Activated naive CD4-positive, alpha-beta T cell treated with anti-CD3 and anti-CD28 coated beads, Interleukin-2, amount 50 U/mL, for 16 hours (primary cell): ENCODE data around the gene HEXIM1.
"Not testable (repeated sequence)": the region's sequence is repeated elsewhere in the genome, so short reads cannot be mapped to it uniquely, and the experiment has no call there.

Source experiments
- DNase-seq: peaks from one replicate; pipeline ENCODE4 v3.0.0-alpha.2; 2020

HEXIM1 gene

DNA sequence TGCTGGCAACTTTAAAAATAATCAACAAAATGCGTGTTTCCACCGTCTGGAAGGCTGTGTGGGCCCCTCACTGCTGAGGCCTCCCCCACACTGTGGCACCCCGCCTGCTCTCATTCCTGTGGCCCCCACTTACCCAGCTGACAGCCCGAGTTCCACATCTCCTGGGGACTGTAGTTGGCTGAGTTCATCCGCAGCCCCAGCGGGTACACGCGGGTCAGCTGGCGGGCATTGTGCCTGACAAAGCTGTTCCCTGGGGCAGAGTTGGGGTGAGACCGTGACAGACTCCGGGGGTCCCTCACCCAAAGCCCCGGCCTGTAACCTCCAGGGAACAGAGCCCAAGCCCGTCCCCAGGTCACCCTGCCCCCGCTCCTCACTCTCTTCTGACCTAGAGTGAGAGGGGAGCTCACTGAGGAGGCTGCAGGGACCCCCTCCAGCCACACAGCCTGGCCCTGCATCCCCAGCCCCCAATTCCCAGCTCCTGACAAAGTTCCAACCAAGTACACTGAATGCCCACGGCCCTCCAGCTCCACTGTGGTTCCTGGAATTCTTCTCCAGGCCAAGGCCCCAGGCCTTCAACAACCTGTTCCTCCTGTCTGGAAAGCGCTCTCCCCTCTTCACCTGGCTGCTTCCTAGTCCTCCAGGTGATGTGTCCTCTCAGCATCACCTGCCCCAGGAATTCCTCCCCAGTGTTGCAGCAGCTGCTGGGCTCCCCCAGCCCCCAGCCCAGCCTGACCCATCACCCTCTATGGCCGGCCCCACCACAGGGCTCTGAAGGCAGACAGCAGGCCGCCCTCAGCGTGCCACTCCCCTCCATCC, 34.0 kb upstream of the HEXIM1 start:
- DNase-seq: no peak

DNA sequence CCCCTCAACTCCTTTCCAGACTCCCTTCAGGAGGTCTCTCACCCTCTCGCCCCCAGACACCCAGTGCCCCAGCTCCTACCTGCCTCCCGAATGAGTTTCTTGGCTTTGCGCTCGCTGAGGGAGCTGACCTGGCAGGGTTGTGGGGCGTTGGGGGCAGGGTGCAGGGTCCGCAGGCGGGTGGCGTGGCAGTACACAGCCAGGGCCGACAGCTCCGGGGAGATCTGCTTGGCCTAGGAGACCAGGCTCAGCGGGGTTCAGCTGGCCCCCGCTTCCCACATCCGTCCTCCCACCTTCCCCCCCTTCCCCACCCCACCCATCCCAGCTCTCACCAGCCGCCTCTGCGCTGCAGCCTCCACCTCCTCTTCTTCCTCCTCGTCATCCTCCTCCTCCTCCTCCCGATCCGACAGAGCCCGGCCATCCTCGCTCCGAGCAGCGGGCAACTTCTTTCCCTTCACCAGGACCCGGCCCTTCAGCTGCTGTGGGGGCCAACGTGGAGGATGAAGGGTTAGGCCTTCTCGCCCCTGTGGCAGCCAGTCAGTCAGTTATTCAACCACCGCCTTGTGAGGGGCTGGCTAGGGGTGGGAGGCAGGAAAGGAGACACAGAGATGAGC, 33.2 kb upstream of the HEXIM1 start:
- no peak for DNase-seq

GRCh38 chr17:45115871-45116270, 32.4 kb upstream of the HEXIM1 start:
- DNase-seq: no peak

- no peak for DNase-seq
Observed at GRCh38 chr17:45116434-45117016, 31.8 kb upstream of the HEXIM1 start.

DNA sequence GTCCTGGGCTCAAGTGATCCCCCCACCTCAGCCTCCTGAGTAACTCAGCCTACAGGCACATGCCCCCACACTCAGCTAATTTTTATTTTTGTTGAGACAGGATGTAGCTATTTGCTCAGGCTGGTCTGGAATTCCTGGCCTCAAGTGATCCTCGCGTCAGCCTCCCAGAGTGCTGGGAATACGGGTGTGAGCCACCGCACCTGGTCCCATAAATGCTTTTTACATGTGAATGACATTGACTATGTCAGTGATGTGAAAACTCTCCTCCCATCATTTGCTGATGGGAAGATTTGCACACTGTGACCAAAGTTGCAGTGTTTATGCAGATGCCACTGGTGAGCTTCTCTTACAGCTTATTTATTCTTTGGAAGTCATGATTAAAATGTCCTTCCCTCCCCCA, 30.9 kb upstream of the HEXIM1 start:
- DNase-seq: no peak

- DNase-seq: no peak
Observed at GRCh38 chr17:45117848-45118646, 30.2 kb upstream of the HEXIM1 start.

- DNase-seq: no peak
Observed at GRCh38 chr17:45118691-45119090, 29.6 kb upstream of the HEXIM1 start.

GRCh38 chr17:45119964-45120363, 28.3 kb upstream of the HEXIM1 start:
- DNase-seq: no peak

DNA sequence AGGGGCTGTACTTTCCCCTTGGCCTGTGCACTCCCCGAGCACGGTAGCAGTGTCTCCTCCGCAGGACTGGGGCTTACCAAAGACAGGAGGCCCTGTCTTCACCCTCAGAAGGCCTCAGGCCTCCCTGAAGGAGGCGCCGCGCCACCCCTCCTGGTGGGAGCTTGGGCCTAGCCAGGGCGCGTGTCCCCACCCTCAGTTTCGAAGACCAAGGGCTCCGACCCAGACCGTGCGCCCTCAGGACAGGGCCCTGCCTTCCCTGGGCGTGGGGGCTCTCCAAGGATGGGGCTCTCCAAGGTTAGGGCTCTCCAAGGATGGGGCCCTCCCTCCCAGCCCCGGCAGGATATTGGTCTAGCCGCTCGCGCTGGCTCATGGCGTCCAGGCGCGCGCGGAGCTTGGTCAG, 27.7 kb upstream of the HEXIM1 start:
- DNase-seq: no peak

DNA sequence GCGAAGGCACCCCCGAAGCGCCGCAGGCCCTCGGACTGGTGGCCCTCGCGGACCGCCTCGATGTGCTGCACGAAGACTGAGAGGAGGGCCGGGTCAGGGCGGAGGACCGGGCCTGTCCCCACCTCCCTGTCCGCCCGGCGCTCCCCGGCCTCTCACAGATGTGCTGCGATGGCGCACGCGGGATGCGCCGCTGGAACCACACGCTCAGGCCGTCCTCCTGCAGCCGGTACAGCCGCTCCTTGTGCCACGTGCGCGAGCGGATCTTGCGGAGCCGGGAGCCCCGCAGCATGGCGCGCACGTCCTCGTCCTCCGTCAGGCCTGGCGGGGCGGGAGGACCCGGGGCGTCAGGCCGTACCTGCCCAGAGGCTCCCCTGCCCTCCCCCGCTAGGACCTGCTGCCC, 27.2 kb upstream of the HEXIM1 start:
- no peak for DNase-seq

DNA sequence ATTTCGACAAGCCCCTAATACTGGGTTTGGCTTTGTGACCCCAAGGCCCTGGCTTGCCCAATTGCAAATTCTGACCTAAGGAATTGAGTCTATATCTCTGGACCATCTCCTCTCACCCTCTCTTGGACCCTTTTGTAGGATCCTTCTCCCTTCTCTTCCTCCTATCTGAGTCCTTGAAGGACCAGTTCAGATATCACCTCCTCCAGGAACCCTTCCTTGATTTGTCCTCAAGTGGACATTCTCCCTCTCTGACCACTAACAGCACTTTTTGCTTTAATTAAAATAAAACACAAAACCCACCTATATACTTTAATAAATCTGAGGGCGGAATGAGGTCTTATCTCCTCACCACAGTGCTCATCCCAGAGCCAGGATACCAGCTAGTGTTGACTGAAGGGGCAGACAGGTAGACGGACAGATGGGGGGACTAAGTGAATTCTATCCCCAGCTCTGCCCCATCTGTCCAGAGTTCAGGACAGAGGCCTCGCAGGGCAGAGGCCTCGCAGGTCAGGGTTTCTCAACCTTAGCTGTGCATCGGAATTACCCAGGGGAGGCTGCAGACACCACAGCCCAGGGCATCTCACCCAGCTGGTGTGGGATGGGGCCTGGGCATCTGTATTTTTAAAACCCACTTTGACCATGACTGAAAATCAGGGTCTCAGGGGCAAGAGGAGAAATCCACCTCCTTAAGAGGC, 25.1 kb upstream of the HEXIM1 start:
- DNase-seq: no peak

DNA sequence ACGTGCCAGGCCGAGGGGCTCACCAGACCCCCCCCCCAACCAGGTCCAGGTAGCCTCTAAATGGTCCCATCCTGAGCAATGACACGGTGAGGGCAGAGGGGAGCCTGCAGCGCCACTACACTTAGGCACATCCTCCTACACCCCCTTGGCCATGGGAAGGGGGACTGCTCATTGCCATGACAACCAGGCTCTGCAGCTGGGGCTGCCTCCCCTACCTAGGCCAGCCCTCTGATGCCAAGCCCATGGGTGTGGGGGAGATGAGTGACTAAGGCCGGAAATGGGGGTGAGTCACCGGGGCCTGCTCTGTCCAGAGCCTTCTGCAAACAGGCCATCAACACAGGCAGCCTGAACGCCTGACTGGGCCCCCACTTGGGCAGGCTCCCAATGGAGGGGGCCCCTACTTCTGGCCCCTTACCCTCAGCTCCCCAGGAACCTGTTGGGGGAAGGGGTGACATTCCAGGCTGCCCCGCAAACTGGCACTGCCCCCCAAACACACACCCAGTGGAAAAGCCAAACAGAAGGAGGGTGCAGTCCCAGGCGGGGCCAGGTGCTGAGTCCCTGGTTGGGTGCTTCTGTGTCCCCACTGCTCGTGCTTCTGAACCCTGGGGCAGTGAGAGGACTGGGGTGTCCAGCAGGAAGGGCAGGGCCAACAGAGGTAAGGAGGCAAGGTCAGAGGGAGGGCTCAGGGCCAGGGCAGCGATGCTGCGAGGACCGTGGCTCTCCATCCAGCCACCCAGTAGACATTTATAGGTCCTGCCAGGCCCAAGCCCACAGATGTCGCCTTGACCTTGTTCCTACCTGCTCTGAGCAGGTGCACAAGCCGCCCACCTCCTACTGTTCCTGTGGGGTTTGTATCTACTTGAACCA, 24.1 kb upstream of the HEXIM1 start:
- DNase-seq: no peak

DNA sequence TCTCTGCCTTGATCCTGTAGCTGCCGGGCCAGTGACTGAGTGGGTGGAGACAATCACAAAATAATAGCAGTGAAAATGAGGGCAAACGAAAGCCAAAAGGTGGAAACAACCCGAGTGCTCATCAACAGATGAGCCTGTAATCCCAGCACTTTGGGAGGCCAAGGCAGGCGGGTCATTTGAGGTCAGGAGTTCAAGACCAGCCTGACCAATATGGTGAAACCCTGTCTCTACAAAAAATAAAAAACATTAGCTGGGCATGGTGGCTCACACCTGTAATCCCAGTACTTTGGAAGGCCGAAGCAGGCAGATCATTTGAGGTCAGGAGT, 23.5 kb upstream of the HEXIM1 start:
- not testable (repeated sequence) for DNase-seq

DNA sequence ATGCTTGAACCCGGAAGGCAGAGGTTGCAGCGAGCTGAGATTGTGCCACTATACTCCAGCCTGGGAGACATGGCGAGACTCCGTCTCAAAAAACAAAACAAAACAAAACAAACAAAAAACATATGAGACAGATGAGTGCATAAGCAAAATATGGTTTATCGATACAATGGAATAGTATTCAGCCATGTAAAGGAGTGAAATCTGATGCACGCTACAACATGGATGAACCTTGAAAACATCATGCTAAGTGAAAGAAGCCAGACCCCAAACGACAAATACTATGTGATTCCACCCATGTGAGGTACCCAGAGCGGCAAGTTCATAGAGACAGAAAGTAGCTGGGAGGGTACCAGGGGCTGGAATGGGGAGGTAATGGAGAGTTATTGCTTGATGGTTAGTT, 22.8 kb upstream of the HEXIM1 start:
- no peak for DNase-seq

- no peak for DNase-seq
Observed at GRCh38 chr17:45127207-45127547, 21.1 kb upstream of the HEXIM1 start.

DNA sequence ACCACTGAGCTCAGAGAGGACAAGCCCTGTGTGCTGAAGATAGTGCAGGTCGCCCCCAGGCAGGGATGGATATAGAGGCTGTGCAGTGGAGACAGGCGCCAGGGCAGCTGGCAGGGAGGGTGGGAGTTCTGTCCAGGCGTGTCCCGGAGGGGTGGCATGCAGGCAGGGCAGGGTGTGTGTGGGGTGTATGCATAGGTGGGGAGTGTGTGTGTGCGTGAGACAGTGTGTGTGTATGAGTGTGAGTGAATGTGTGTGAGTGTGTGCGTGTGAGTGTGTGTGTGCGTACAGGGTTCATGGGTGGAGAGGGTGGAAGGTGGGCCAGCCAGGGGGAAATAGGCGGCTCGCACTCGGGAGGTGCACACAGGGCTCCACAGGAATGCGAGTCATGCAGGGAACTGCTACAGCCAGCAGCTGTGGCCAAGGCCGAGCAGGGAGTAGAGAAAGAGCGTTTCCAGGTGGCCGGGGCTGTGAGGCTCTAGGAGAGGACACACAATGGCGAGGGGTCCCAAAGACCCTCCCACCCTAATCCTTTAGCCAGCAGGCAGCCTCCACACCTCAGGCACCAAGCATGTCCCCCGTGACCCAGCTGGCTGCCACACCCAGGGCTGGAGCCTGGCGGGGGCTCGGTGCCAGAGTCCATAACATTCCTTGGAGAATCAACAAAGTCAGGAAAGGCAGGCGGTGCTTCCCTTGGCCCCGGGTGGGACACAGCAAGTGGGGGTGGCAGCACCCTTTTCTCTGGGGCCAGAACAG, 20.6 kb upstream of the HEXIM1 start:
- no peak for DNase-seq

DNA sequence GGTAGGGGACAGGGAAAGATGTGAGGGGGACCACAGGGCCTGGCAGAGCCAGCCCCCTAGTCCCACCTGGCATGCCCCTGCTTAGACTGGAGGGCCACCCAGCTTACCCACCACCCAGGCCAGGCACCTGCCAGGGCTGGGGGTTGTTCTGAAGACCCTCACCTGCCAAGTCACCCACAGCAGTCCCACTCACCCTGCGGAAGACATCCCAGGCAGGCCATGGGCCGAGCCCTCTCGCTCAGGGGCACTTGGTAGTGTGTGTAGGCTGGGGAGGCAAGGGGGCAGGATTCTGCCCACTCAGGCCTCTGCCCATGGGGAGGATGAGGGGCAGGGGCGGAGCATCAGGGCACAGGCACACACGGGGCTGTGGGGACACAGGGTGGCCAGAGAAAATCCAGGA, 19.9 kb upstream of the HEXIM1 start:
- no peak for DNase-seq

- no peak for DNase-seq
Observed at GRCh38 chr17:45128989-45129388, 19.3 kb upstream of the HEXIM1 start.

- DNase-seq: no peak
Observed at GRCh38 chr17:45129426-45129939, 18.8 kb upstream of the HEXIM1 start.

DNA sequence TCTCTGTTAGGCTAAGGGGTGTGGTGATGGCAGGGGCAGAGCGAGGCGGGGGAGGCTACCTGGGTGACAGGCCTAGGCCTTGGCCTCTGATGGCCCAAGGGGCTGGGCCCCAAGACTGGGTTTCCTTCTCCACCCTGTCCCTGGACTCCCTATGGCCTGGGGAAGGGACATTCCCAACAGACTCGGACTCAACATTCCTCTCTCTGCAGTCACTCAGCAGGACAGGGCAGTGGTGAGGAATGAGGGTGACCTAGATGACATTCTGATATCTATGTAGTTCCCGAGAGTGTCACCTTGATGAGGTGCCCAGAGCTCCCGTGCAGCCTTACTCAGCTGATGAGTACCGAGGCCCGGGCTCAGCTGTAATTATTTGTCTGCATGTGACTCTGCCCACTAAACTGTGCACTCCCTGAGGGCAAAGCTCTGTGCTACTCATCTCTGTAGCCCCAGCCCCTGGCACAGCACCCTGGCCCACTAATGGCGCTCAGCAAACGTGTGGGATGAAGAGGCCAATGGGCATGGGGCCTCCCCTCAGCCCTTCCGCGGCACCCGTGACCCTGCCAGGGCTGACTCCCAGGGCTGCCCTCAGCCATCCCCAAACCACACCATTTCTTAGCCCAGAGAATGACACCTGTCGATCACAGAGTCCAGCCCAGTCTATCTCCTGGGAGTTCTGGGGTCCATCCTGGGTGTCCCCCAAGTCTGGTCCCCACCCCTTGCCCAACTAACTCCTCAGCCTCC, 18.2 kb upstream of the HEXIM1 start:
- no peak for DNase-seq
